Inflammatory macrophage treated with lipopolysaccharide for 4 hours (primary cell): ENCODE measurements around the gene AJM1.
"Not testable (repeated sequence)": the region's sequence is repeated elsewhere in the genome, so short reads cannot be mapped to it uniquely, and the experiment has no call there.

Experiments used
- DNase-seq: peaks from one replicate; pipeline ENCODE4 v3.0.0-alpha.2; 2020

AJM1 gene

DNA sequence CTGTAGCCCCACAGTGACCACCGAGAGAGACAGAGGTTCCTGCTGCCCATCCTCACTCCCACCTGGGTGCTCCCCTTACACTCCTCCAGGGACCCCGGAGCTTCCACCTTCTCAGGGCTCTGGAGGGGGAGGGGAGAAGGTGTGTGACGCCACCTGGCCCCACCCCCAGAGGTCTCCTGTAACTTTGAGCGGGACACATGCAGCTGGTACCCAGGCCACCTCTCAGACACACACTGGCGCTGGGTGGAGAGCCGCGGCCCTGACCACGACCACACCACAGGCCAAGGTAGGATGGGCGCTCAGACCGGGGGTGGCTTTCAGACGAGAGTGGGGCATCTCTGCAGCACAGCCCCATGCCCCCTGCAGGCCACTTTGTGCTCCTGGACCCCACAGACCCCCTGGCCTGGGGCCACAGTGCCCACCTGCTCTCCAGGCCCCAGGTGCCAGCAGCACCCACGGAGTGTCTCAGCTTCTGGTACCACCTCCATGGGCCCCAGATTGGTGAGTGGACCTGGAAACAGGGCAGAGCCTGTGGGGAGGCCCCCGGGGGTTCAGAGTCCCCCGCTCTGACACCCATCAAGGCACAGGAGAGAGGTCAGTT, 14.4 kb downstream of the AJM1 start:
- DNase-seq: no peak

DNA sequence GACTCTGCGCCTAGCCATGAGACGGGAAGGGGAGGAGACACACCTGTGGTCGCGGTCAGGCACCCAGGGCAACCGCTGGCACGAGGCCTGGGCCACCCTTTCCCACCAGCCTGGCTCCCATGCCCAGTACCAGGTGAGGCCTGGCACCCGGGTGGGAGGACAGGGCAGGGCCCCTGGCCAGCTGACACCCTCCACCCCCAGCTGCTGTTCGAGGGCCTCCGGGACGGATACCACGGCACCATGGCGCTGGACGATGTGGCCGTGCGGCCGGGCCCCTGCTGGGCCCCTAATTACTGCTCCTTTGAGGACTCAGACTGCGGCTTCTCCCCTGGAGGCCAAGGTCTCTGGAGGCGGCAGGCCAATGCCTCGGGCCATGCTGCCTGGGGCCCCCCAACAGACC, 14.9 kb downstream of the AJM1 start:
- no peak for DNase-seq

- no peak for DNase-seq
Measured at GRCh38 chr9:136857581-136858412, 15.5 kb downstream of the AJM1 start.

GRCh38 chr9:136858452-136858843, 16.2 kb downstream of the AJM1 start:
- no peak for DNase-seq

DNA sequence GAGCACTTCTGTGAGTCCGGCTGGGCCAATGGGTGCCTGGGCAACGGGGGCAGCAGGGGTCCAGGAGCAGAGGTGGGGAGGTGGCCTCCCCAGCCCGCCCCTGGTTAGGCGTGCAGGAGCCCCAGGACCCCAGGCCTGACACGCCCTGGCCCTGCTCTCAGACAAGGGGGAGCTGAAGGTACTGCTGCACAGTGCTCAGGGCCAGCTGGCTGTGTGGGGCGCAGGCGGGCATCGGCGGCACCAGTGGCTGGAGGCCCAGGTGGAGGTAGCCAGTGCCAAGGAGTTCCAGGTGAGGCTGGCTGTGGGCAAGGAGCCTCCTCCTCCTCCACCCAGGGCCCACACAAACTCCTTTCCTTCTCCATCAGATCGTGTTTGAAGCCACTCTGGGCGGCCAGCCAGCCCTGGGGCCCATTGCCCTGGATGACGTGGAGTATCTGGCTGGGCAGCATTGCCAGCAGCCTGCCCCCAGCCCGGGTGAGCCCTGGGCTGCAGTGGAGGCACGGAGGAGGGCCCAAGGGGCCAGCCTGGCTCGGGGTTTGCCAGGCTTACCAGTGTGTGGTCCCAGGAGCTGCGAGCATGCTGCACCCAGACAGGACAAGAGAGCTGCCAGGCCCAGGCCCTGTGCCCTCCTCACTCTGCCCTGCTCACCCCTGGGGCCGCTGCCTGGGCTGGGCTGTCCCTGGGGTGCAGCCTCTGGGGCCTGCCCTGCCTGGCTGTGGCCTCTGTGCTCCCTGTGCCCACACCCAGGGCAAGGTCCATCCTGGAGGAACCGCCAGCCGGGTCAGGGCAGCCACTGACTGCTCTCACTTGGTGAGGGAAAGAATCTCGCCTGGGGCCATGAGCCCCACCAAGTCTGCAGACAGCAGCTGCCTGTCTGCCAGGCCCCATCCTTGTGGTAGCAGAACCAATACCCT, 16.8 kb downstream of the AJM1 start:
- DNase-seq: no peak

- DNase-seq: no peak
Measured at GRCh38 chr9:136860529-136860928, 18.3 kb downstream of the AJM1 start.

DNA sequence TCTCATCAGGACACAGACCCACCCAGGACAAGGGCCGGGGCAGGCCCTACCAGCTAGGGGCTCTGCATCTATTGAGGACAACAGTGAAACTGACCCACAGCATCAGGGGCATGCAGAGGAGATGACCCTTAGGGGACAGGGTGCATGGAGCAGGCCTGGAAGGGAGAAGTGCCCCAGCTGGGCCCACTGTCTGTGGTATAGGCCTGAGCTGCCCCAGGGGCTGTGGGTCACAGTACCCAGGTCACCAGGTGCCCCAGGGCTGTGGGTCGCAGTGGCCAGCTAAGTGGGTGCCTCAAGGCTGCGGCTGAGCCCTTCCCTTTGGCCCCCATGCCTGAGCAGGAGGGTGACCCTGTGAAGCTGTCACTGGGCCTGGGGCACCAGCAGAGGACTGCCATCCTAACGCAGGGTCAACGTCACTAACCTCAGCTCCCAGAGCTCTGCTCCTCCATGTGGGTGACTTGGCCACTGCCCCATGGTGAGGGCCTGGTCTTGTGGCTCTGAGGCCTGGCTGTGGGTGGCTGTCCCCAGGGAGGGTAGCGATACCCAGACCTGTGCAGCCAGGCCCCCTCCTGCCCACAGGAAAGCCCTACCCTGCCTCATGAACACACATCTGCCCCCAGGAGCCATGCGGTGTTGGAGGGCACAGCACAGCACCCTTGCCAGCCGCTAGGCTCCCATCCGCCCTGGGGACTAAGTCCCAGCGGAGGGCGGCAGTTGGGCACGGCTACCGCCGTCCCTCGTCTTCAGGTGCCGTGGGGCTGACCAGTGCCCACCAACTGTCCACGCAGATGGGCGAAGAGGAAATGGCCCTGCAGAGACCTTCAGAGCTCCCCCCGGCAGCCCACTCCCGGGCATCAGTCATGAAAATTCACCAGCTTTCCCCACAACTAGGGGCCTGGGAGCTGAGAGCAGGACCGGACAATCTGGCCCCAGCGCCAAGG, 18.9 kb downstream of the AJM1 start:
- no peak for DNase-seq

- DNase-seq: no peak
Measured at GRCh38 chr9:136861874-136862457, 19.7 kb downstream of the AJM1 start.

- no peak for DNase-seq
Measured at GRCh38 chr9:136862849-136863622, 20.8 kb downstream of the AJM1 start.

DNA sequence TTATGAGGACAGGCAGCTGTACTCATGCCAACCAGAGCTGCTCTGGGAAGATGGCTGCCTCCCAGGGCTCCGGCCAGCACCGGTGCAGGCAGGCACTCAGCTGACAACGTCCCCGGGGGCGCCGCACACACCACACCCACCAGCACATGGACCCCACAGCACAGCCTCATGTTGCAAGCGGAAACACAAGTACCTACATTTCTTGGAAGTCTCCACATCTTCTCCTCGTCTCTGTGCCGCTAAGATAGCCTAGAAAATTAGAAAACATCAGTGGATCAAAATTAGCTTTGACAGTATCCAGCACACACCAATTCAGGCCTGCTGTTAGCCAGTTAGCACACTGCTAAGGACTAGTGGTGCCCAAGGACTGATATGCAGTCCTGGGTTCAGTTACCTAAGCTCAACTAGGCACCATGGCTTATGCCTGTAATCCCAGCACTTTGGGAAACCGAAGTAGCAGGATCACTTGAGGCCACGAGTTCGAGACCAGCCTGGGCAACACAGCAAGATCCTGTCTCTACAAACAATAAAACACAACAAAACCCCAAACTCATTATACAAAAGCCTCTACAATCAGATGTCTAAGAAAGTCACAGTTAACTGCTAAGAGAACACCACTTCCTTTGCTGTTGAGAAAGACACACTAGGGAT, 21.5 kb downstream of the AJM1 start:
- DNase-seq: no peak

DNA sequence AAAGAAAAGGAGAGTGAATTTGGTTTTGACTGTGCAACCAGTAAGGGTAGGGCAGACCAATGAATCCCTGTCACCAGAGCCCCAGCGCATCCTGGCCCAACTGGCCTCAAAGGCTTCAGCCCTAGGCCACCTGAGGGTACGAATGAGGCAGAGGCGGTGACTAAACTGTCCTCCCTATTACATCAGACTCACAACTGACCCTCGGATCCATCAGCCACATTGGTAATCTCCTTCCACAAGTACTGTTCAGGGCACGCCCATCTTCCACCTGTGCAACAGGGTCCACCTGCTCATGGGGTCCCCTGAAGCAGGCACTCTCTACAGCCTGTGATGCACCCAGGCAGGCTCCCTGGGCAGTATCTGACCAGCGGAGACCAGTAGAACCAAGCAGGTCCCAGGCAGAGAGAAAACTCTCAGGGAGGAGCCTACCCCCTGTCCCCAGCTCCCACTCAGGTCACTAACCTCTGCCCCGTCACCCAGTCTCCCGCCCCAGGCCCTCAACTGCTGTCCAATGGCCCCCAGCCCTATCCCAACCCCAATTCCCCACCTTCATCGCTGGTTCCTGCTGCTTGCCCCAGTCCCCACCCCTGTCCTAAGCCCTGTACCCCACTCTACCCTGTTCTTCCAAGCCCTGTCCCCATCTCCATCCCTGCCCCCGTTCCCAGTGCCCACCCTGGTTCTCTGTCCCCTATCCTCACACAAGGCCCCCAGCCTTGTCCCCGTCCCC, 22.9 kb downstream of the AJM1 start:
- no peak for DNase-seq

DNA sequence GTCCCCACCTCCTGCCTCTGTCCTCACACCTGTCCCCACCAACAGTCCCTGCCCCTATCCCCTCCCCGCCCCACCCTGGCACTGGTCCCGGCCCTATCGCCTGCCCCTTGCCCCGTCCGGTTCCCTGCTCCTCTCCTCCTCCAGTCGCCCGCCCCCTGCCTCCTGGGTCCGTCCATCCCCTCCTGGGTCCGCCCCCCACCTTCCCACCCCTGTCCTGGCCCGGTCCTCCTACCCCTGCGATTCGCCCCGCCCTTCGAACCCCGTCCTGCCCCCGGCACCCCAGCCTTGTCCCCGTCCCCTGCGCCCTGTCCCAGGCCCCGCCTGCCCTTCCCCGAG, 23.5 kb downstream of the AJM1 start:
- no peak for DNase-seq

DNA sequence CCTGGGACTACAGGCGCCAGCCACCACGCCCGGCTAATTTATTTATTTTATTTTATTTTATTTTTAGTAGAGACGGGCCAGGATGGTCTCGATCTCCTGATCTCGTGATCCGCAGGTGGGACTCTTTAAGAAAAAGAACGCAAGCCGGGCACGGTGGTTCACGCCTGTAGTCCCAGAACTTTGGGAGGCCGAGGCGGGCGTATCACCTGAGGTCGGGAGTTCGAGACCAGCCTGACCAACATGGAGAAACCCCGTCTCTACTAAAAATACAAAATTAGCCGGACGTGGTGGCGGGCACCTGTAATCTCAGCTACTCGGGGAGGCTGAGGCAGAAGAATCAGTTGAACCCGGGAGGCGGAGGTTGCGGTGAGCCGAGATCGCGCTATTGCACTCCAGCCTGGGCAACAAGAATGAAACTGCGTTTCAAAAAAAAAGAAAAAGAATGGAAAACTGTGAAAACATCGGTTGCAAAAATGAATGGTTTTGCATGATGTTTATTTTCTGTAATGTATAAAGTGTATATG, 24.7 kb downstream of the AJM1 start:
- not testable (repeated sequence) for DNase-seq

GRCh38 chr9:136867480-136867879, 25.2 kb downstream of the AJM1 start:
- no peak for DNase-seq

- DNase-seq: no peak
Measured at GRCh38 chr9:136867917-136868316, 25.6 kb downstream of the AJM1 start.

DNA sequence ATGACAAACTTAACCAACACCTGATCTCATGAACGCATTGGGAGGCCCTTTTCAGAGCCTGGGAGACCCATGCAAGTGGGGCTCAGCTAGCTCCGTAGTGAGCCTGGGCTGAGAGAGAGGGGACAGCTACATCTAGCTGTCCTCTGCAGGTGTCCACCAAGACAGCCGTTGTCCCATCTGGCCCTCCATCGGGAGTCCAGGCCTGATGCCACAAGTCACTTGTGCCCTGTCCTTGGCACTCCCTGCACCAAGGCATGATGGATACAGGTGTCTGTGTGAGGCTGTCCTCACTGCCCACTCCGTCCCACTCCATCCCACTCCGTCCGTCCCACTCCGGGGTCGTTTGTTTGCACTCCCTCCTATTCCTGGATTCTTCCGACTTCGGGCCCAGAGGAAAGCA, 26.4 kb downstream of the AJM1 start:
- DNase-seq: no peak

GRCh38 chr9:136869611-136870010, 27.3 kb downstream of the AJM1 start:
- not testable (repeated sequence) for DNase-seq

- DNase-seq: no peak
Measured at GRCh38 chr9:136875155-136875554, 32.9 kb downstream of the AJM1 start.

- DNase-seq: no peak
Measured at GRCh38 chr9:136876476-136876875, 34.2 kb downstream of the AJM1 start.

GRCh38 chr9:136880651-136881050, 38.4 kb downstream of the AJM1 start:
- no peak for DNase-seq
